ENCODE measurements around the gene PA2G4.

PA2G4 gene

GRCh38 chr12:56160894-56161689, 56.7 kb downstream of the PA2G4 start:
- TF ChIP-seq, protein P1, sequence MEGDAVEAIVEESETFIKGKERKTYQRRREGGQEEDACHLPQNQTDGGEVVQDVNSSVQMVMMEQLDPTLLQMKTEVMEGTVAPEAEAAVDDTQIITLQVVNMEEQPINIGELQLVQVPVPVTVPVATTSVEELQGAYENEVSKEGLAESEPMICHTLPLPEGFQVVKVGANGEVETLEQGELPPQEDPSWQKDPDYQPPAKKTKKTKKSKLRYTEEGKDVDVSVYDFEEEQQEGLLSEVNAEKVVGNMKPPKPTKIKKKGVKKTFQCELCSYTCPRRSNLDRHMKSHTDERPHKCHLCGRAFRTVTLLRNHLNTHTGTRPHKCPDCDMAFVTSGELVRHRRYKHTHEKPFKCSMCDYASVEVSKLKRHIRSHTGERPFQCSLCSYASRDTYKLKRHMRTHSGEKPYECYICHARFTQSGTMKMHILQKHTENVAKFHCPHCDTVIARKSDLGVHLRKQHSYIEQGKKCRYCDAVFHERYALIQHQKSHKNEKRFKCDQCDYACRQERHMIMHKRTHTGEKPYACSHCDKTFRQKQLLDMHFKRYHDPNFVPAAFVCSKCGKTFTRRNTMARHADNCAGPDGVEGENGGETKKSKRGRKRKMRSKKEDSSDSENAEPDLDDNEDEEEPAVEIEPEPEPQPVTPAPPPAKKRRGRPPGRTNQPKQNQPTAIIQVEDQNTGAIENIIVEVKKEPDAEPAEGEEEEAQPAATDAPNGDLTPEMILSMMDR (IDR thresholded peaks at IDR 0.05; ENCODE audit: low read length, missing control alignments) = no peak
- peak; percentile 3 for DNase-seq (ENCODE audit: low read depth)
- H3K4me3 ChIP-seq (replicated peaks; ENCODE audit: low read depth, low read length) = peak overlapping the region; percentile 99

GRCh38 chr12:56161690-56162351, 57.5 kb downstream of the PA2G4 start:
- TF ChIP-seq, protein P1 (IDR thresholded peaks at IDR 0.05; ENCODE audit: low read length, missing control alignments) = no peak
- H3K4me3 ChIP-seq (replicated peaks; ENCODE audit: low read depth, low read length) = no peak overlapping the region
- peak; percentile 12 for DNase-seq (ENCODE audit: low read depth)

GRCh38 chr12:56162468-56163290, 58.3 kb downstream of the PA2G4 start:
- TF ChIP-seq, protein P1 (IDR thresholded peaks at IDR 0.05; ENCODE audit: low read length, missing control alignments) = no peak
- H3K4me3 ChIP-seq (replicated peaks; ENCODE audit: low read depth, low read length) = no peak overlapping the region
- peak; percentile 20 for DNase-seq (ENCODE audit: low read depth)
